Panc1 (cell line): ENCODE results near the gene SMPDL3B.

ENCODE experiments used
- CTCF ChIP-seq: fragments of 450-650 bp; IDR thresholded peaks from 2 replicates; pipeline ENCODE4 v1.5.1; 2017; ENCODE audit warnings: mild to moderate bottlenecking
- REST ChIP-seq, 2 experiments: IDR thresholded peaks; 2 replicates each; pipeline ENCODE4 v1.6.1; 2011 to 2012; ENCODE audit warnings: low read depth in 2 of 2, control low read depth in 1 of 2, low read length in 1 of 2, mild to moderate bottlenecking in 1 of 2, moderate library complexity in 1 of 2; ENCODE audit not compliant: insufficient read depth in 1 of 2

GRCh38 chr1:27928216-27928954 lies 6.4 kb upstream of the SMPDL3B start:
- TF ChIP-seq CTCF (no peak), REST (IDR thresholded peaks at IDR 0.05; ENCODE audit: insufficient read depth in 1 of 2, low read depth in 2 of 2, low read length in 1 of 2) (no peak)
